Measurements from ENCODE around the gene OPCML. TPM values are rescaled to one million over a fixed set of nuclear protein-coding genes. Genes with fewer than 3 reads are reported as not detected.
"Not testable (repeated sequence)": the region's sequence is repeated elsewhere in the genome, so short reads cannot be mapped to it uniquely, and the experiment has no call there.

OPCML gene
- total RNA-seq, 1 donor from 2014 or later: 4.1 TPM

GRCh38 chr11:132396318-132396717, 1136.0 kb downstream of the OPCML start:
- Mint-ChIP-seq H3K36me3 (ENCODE audit: low read depth, unreplicated experiment) (no peaks in the 10 kb centered on the region), H3K9me3 (ENCODE audit: unreplicated experiment) (no peaks in the 10 kb centered on the region), H3K27ac (ENCODE audit: unreplicated experiment) (no peak overlapping the region), H3K27me3 (ENCODE audit: unreplicated experiment) (no peaks in the 10 kb centered on the region), H3K4me1 (ENCODE audit: unreplicated experiment) (peaks cover 3% of the 10 kb centered on the region), H3K4me3 (ENCODE audit: unreplicated experiment) (no peak overlapping the region)
- no peak for DNase-seq (ENCODE audit: low spot score)
- TF ChIP-seq CTCF (IDR thresholded peaks at IDR 0.05; ENCODE audit: unreplicated experiment): no peak

DNA sequence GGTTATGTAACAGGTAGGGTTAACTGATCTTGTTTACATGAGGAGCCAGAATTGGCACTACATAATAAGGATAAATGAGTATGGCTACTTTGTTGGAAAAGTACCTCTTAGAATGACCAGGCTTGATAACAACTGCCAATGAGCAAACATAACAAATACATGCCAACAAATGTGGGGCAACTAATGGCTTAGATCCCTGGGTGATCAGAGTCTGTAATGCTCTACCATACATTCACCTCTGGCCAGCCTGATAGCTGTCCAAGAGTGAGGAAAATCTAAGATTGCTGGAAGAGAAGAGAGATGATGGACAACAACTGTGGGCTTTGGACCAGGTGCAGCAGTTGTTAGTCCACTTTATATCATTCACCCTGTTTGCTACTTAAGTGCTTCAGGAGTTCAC, 1136.9 kb downstream of the OPCML start:
- DNase-seq (ENCODE audit: low spot score): no peak
- no peak overlapping the region for H3K4me3 Mint-ChIP-seq (ENCODE audit: unreplicated experiment)
- no peaks in the 10 kb centered on the region for H3K27me3 Mint-ChIP-seq (ENCODE audit: unreplicated experiment)
- H3K9me3 Mint-ChIP-seq (ENCODE audit: unreplicated experiment): no peaks in the 10 kb centered on the region
- H3K36me3 Mint-ChIP-seq (ENCODE audit: low read depth, unreplicated experiment): no peaks in the 10 kb centered on the region
- H3K27ac Mint-ChIP-seq (ENCODE audit: unreplicated experiment): no peak overlapping the region
- TF ChIP-seq CTCF (IDR thresholded peaks at IDR 0.05; ENCODE audit: unreplicated experiment): no peak
- no peaks in the 10 kb centered on the region for H3K4me1 Mint-ChIP-seq (ENCODE audit: unreplicated experiment)

- no peak for DNase-seq (ENCODE audit: low spot score)
- H3K27ac Mint-ChIP-seq (ENCODE audit: unreplicated experiment): no peak overlapping the region
- no peak overlapping the region for H3K4me3 Mint-ChIP-seq (ENCODE audit: unreplicated experiment)
- no peak for TF ChIP-seq CTCF (IDR thresholded peaks at IDR 0.05; ENCODE audit: unreplicated experiment)
- H3K27me3 Mint-ChIP-seq (ENCODE audit: unreplicated experiment): no peaks in the 10 kb centered on the region
- no peaks in the 10 kb centered on the region for H3K4me1 Mint-ChIP-seq (ENCODE audit: unreplicated experiment)
- peaks cover 5% of the 10 kb centered on the region for H3K9me3 Mint-ChIP-seq (ENCODE audit: unreplicated experiment)
- peaks cover 4% of the 10 kb centered on the region for H3K36me3 Mint-ChIP-seq (ENCODE audit: low read depth, unreplicated experiment)
Observed at GRCh38 chr11:132379540-132379939, 1152.8 kb downstream of the OPCML start.

DNA sequence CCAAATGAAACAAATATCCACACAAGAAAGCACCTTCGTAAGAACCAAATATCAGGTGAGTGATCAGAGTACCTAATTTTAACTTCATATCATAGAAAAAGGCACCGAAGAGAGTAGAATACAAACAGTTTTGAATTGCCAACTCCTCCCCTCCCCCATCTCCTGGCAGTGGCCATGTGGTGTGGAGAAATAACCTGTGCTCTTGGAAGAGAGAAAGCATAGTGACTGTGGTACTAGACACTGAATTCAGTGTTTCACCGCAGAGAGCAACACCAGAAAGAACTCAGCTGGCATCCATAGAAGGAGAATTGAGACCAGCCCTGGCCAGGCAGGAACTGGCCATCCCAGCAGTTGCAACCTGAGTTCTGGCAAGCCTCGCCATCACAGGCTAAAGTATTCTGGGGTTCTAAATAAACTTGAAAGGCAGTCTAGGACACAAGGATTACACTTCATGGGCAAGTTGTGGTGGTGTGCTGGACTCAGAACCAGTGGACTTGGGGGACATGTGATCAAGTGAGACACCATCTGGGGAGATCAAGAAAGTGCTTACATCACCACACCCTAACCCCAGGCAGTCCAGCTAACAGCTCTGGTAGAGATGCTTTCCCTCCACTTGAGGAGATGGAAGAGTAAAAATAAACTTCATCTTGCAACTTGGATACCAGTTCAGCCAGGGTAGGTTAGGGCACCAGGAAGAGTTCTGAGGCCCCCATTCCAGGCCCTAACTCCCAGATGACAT, 1158.7 kb downstream of the OPCML start:
- Mint-ChIP-seq H3K4me3 (ENCODE audit: unreplicated experiment) (no peak overlapping the region), H3K27ac (ENCODE audit: unreplicated experiment) (no peak overlapping the region), H3K4me1 (ENCODE audit: unreplicated experiment) (peaks cover 6% of the 10 kb centered on the region), H3K36me3 (ENCODE audit: low read depth, unreplicated experiment) (no peaks in the 10 kb centered on the region), H3K9me3 (ENCODE audit: unreplicated experiment) (no peaks in the 10 kb centered on the region), H3K27me3 (ENCODE audit: unreplicated experiment) (no peaks in the 10 kb centered on the region)
- DNase-seq (ENCODE audit: low spot score): no peak
- TF ChIP-seq CTCF (IDR thresholded peaks at IDR 0.05; ENCODE audit: unreplicated experiment): no peak

- not testable (repeated sequence) for H3K9me3 Mint-ChIP-seq (ENCODE audit: unreplicated experiment); H3K27ac Mint-ChIP-seq (ENCODE audit: unreplicated experiment); H3K36me3 Mint-ChIP-seq (ENCODE audit: low read depth, unreplicated experiment); H3K4me3 Mint-ChIP-seq (ENCODE audit: unreplicated experiment); H3K4me1 Mint-ChIP-seq (ENCODE audit: unreplicated experiment); H3K27me3 Mint-ChIP-seq (ENCODE audit: unreplicated experiment); DNase-seq (ENCODE audit: low spot score)
Observed at GRCh38 chr11:132370114-132370513, 1162.2 kb downstream of the OPCML start.
